Measurements from ENCODE around the gene FERMT2. TPM values are rescaled to one million over a fixed set of nuclear protein-coding genes. Genes with fewer than 3 reads are reported as not detected.

The FERMT2 gene
- total and polyA plus RNA-seq, 4 donors: 109 to 162 (median 144) TPM

- DNase-seq (ENCODE audit: low read depth in 4 of 6, low spot score in 6 of 6): peak in 1 of 6 donors; percentile 25
- no peaks in the 10 kb centered on the region for H3K9me3 ChIP-seq (ENCODE audit: control insufficient read depth, insufficient read depth, low read length)
- WGBS (ENCODE audit: insufficient coverage): no CpG with 5 or more reads among the region's 2 CpGs
- no peaks in the 10 kb centered on the region for H3K27me3 ChIP-seq (ENCODE audit: control insufficient read depth, insufficient read depth, low read length)
- H3K4me1 ChIP-seq (ENCODE audit: control insufficient read depth, insufficient read depth, low read length): no peaks in the 10 kb centered on the region
- H3K4me3 ChIP-seq (ENCODE audit: low read depth, low read length): no peak overlapping the region
- H3K27ac ChIP-seq (ENCODE audit: low read depth, low read length): no peak overlapping the region
- H3K36me3 ChIP-seq (ENCODE audit: control insufficient read depth, insufficient read depth, low read length): peaks cover 8% of the 10 kb centered on the region
These were observed 89.4 kb downstream of the FERMT2 start for GRCh38 chr14:52861403-52861802.

GRCh38 chr14:52860910-52861309, 89.9 kb downstream of the FERMT2 start:
- no peaks in the 10 kb centered on the region for H3K9me3 ChIP-seq (ENCODE audit: control insufficient read depth, insufficient read depth, low read length)
- H3K27ac ChIP-seq (ENCODE audit: low read depth, low read length): no peak overlapping the region
- H3K36me3 ChIP-seq (ENCODE audit: control insufficient read depth, insufficient read depth, low read length): peaks cover 8% of the 10 kb centered on the region
- no peaks in the 10 kb centered on the region for H3K27me3 ChIP-seq (ENCODE audit: control insufficient read depth, insufficient read depth, low read length)
- DNase-seq (ENCODE audit: low read depth in 4 of 6, low spot score in 6 of 6): no peak
- H3K4me1 ChIP-seq (ENCODE audit: control insufficient read depth, insufficient read depth, low read length): no peaks in the 10 kb centered on the region
- no peak overlapping the region for H3K4me3 ChIP-seq (ENCODE audit: low read depth, low read length)
- WGBS (ENCODE audit: insufficient coverage): no CpG with 5 or more reads among the region's 3 CpGs

DNA sequence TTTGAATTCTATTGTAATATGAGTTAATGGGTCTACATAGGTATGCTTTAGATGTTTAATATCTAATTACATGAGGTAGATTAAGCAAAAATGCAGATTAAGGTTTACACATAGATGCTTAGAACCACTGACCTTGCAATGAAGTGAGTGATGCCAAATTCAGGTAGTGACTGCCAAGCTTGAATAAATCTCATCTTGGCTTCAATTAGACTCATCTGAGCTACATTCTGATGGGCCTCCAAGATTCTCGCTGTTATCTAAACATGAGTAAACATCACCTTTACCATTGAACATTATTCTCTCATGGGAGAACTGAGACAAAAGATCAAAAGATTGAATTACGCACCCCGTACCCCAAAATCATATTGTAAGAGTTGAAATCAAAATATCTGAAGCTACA, 90.6 kb downstream of the FERMT2 start:
- WGBS (ENCODE audit: insufficient coverage): 83% methylated on average over 1 of the region's 3 CpGs
- no peaks in the 10 kb centered on the region for H3K27me3 ChIP-seq (ENCODE audit: control insufficient read depth, insufficient read depth, low read length)
- no peak overlapping the region for H3K27ac ChIP-seq (ENCODE audit: low read depth, low read length)
- no peak overlapping the region for H3K4me3 ChIP-seq (ENCODE audit: low read depth, low read length)
- no peaks in the 10 kb centered on the region for H3K4me1 ChIP-seq (ENCODE audit: control insufficient read depth, insufficient read depth, low read length)
- no peaks in the 10 kb centered on the region for H3K9me3 ChIP-seq (ENCODE audit: control insufficient read depth, insufficient read depth, low read length)
- DNase-seq (ENCODE audit: low read depth in 4 of 6, low spot score in 6 of 6): no peak
- H3K36me3 ChIP-seq (ENCODE audit: control insufficient read depth, insufficient read depth, low read length): peaks cover 8% of the 10 kb centered on the region

- 97% methylated on average over 4 of the region's 4 CpGs for WGBS (ENCODE audit: insufficient coverage)
- Histone ChIP-seq H3K9me3 (ENCODE audit: control insufficient read depth, insufficient read depth, low read length) (no peaks in the 10 kb centered on the region), H3K4me3 (ENCODE audit: low read depth, low read length) (no peak overlapping the region), H3K36me3 (ENCODE audit: control insufficient read depth, insufficient read depth, low read length) (peaks cover 5% of the 10 kb centered on the region), H3K27ac (ENCODE audit: low read depth, low read length) (no peak overlapping the region), H3K4me1 (ENCODE audit: control insufficient read depth, insufficient read depth, low read length) (no peaks in the 10 kb centered on the region), H3K27me3 (ENCODE audit: control insufficient read depth, insufficient read depth, low read length) (no peaks in the 10 kb centered on the region)
- DNase-seq (ENCODE audit: low read depth in 4 of 6, low spot score in 6 of 6): no peak
These were observed 94.7 kb downstream of the FERMT2 start for GRCh38 chr14:52856139-52856538.

DNA sequence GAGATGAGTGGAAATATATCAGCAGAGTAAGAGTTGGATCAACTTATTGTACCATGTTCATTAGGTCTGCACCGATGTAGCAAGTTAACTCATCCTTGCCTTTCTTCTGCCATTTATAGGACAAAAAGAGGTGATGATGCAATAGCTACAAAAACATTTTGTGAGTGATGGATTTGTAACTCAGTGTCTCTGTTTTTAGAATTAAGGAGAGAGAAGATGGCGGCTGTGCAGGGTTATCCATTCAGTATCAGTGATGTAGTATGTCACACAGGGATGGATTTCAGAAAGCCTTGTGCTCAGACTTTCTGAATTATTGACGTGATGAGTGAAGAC, 97.4 kb downstream of the FERMT2 start:
- Histone ChIP-seq H3K36me3 (ENCODE audit: control insufficient read depth, insufficient read depth, low read length) (no peaks in the 10 kb centered on the region), H3K4me1 (ENCODE audit: control insufficient read depth, insufficient read depth, low read length) (no peaks in the 10 kb centered on the region), H3K4me3 (ENCODE audit: low read depth, low read length) (no peak overlapping the region), H3K9me3 (ENCODE audit: control insufficient read depth, insufficient read depth, low read length) (no peaks in the 10 kb centered on the region), H3K27me3 (ENCODE audit: control insufficient read depth, insufficient read depth, low read length) (no peaks in the 10 kb centered on the region), H3K27ac (ENCODE audit: low read depth, low read length) (no peak overlapping the region)
- DNase-seq (ENCODE audit: low read depth in 4 of 6, low spot score in 6 of 6): no peak
- 100% methylated on average over 2 of the region's 3 CpGs for WGBS (ENCODE audit: insufficient coverage)

DNA sequence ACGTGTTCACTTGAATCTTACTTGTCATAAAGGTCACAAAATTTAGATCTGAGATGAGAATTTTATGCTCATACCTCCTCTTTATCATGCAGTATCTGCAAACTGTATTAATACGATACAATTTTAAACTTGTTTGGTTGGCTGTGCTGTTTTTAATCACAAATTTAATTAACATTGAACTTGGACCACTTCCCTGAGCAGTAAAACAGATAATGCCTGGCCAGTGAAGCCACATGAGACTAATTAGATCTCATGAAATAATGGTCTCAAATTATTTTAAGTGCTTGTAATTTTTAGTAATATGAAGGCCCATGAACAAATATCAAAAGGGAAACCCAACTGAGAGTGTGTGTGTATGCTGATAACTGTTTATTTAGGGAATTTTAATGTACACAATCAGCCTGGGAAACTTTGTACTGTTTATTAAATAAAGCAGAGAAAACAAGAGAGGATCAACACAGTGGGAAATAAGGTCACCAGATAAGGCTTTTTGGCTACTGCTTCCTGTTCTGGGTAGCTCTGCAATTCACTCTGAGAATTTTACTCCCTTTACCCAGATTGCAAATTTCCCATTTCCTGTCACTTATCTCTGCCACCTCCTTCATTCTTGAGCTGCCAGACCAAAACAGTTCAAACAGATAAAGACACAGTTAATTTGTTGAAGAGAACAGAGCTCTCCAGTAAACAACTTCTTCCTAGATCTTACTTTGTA, 97.9 kb downstream of the FERMT2 start:
- peak in 1 of 6 donors; percentile 67 for DNase-seq (ENCODE audit: low read depth in 4 of 6, low spot score in 6 of 6)
- no peaks in the 10 kb centered on the region for H3K36me3 ChIP-seq (ENCODE audit: control insufficient read depth, insufficient read depth, low read length)
- no peaks in the 10 kb centered on the region for H3K4me1 ChIP-seq (ENCODE audit: control insufficient read depth, insufficient read depth, low read length)
- H3K9me3 ChIP-seq (ENCODE audit: control insufficient read depth, insufficient read depth, low read length): no peaks in the 10 kb centered on the region
- H3K4me3 ChIP-seq (ENCODE audit: low read depth, low read length): no peak overlapping the region
- WGBS (ENCODE audit: insufficient coverage): no CpG with 5 or more reads among the region's 2 CpGs
- no peak overlapping the region for H3K27ac ChIP-seq (ENCODE audit: low read depth, low read length)
- H3K27me3 ChIP-seq (ENCODE audit: control insufficient read depth, insufficient read depth, low read length): no peaks in the 10 kb centered on the region

GRCh38 chr14:52850451-52850909, 100.4 kb downstream of the FERMT2 start:
- H3K27me3 ChIP-seq (ENCODE audit: control insufficient read depth, insufficient read depth, low read length): no peaks in the 10 kb centered on the region
- no peak overlapping the region for H3K4me3 ChIP-seq (ENCODE audit: low read depth, low read length)
- no peak overlapping the region for H3K27ac ChIP-seq (ENCODE audit: low read depth, low read length)
- no peaks in the 10 kb centered on the region for H3K9me3 ChIP-seq (ENCODE audit: control insufficient read depth, insufficient read depth, low read length)
- WGBS (ENCODE audit: insufficient coverage): 83% methylated on average over 4 of the region's 7 CpGs
- no peaks in the 10 kb centered on the region for H3K36me3 ChIP-seq (ENCODE audit: control insufficient read depth, insufficient read depth, low read length)
- H3K4me1 ChIP-seq (ENCODE audit: control insufficient read depth, insufficient read depth, low read length): no peaks in the 10 kb centered on the region
- no peak for DNase-seq (ENCODE audit: low read depth in 4 of 6, low spot score in 6 of 6)

DNA sequence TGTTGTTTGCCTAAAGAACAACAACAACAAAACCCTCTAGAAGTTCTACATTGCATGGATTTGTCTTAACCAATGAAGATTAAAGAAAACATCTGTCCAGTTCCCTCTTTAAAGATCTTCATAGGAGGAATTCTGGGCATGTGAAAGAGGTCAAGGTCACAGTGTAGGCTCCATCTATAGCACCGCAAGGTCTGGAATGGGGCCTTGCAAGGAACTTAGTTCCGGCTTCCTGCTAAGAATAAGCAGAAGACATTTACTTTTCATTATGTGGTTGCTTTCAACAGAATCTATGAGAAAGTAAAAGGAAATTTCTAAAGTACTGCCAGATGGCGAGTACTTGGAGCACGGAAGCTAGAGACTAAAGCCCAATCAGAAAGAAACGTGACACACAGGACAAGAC, 102.2 kb downstream of the FERMT2 start:
- no CpG with 5 or more reads among the region's 5 CpGs for WGBS (ENCODE audit: insufficient coverage)
- H3K4me3 ChIP-seq (ENCODE audit: low read depth, low read length): no peak overlapping the region
- no peaks in the 10 kb centered on the region for H3K27me3 ChIP-seq (ENCODE audit: control insufficient read depth, insufficient read depth, low read length)
- H3K9me3 ChIP-seq (ENCODE audit: control insufficient read depth, insufficient read depth, low read length): no peaks in the 10 kb centered on the region
- no peaks in the 10 kb centered on the region for H3K36me3 ChIP-seq (ENCODE audit: control insufficient read depth, insufficient read depth, low read length)
- H3K27ac ChIP-seq (ENCODE audit: low read depth, low read length): no peak overlapping the region
- DNase-seq (ENCODE audit: low read depth in 4 of 6, low spot score in 6 of 6): no peak
- no peaks in the 10 kb centered on the region for H3K4me1 ChIP-seq (ENCODE audit: control insufficient read depth, insufficient read depth, low read length)

- DNase-seq (ENCODE audit: low read depth in 4 of 6, low spot score in 6 of 6): peak in 1 of 6 donors; percentile 71
- Histone ChIP-seq H3K9me3 (ENCODE audit: control insufficient read depth, insufficient read depth, low read length) (no peaks in the 10 kb centered on the region), H3K36me3 (ENCODE audit: control insufficient read depth, insufficient read depth, low read length) (no peaks in the 10 kb centered on the region), H3K4me3 (ENCODE audit: low read depth, low read length) (no peak overlapping the region), H3K4me1 (ENCODE audit: control insufficient read depth, insufficient read depth, low read length) (no peaks in the 10 kb centered on the region), H3K27me3 (ENCODE audit: control insufficient read depth, insufficient read depth, low read length) (no peaks in the 10 kb centered on the region), H3K27ac (ENCODE audit: low read depth, low read length) (no peak overlapping the region)
- WGBS (ENCODE audit: insufficient coverage): 86% methylated on average over 3 of the region's 5 CpGs
These were observed 104.3 kb downstream of the FERMT2 start for GRCh38 chr14:52846591-52846990.

DNA sequence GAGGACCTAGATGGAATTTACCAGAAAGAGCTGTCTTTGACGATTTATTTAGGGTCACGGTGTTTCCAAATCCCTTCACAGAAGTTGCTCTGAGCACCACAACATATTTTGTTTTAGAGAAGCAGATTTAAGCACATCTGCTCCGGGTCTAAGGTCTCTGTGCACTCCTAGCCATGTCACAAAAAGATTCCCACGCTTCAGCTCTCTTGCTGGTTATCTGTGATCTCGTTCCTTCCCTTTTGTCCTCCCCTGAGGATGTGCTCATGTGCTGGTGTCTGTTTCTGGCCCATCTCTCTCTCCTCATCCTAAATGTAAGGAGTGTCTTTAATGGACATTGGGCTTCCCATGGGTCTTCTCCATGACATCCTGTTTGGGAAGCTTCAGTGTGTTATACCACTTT, 105.8 kb downstream of the FERMT2 start:
- no peak for DNase-seq (ENCODE audit: low read depth in 4 of 6, low spot score in 6 of 6)
- Histone ChIP-seq H3K36me3 (ENCODE audit: control insufficient read depth, insufficient read depth, low read length) (no peaks in the 10 kb centered on the region), H3K4me1 (ENCODE audit: control insufficient read depth, insufficient read depth, low read length) (no peaks in the 10 kb centered on the region), H3K27me3 (ENCODE audit: control insufficient read depth, insufficient read depth, low read length) (no peaks in the 10 kb centered on the region), H3K27ac (ENCODE audit: low read depth, low read length) (no peak overlapping the region), H3K4me3 (ENCODE audit: low read depth, low read length) (no peak overlapping the region), H3K9me3 (ENCODE audit: control insufficient read depth, insufficient read depth, low read length) (no peaks in the 10 kb centered on the region)
- WGBS (ENCODE audit: insufficient coverage): no CpG with 5 or more reads among the region's 5 CpGs
